ENCODE measurements around the gene HSCB.
"Not testable (repeated sequence)": the region's sequence is repeated elsewhere in the genome, so short reads cannot be mapped to it uniquely, and the experiment has no call there.

DNA sequence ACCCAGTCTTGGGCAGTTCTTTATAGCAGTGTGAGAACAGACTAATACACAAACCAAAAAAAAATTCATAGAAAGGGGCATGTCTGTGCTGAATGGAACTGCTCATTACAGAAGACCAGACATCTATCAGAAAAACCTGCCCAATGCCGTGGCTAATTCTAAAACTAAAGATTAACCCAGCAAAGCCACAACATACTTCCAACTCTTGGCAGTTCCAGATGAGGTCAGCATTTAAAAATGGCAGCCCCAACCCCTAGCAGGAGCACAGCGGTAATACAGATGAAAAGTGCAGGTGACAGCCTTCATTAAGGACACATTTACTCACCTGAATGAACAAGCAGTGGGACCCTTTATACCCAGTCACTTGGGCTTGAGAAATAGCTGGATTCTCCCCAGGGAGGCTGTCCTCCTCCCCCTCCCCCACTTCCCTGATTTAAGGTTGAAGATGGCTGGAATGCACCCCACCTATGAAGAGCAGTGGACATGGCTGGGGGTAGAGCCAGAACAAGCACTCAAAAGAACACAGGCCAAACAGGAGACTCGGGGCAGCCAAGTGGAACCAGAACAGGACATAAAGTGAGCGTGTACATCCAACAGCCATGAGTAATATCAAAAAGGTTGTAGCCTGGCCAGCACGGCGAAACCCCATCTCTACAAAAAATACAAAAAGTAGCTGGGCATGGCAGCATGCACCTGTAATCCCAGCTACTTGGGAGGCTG, 48.6 kb upstream of the HSCB start:
- not testable (repeated sequence) for TF ChIP-seq POLR2AphosphoS5, POLR2A (IDR thresholded peaks at IDR 0.05)
- TF ChIP-seq, protein P1, sequence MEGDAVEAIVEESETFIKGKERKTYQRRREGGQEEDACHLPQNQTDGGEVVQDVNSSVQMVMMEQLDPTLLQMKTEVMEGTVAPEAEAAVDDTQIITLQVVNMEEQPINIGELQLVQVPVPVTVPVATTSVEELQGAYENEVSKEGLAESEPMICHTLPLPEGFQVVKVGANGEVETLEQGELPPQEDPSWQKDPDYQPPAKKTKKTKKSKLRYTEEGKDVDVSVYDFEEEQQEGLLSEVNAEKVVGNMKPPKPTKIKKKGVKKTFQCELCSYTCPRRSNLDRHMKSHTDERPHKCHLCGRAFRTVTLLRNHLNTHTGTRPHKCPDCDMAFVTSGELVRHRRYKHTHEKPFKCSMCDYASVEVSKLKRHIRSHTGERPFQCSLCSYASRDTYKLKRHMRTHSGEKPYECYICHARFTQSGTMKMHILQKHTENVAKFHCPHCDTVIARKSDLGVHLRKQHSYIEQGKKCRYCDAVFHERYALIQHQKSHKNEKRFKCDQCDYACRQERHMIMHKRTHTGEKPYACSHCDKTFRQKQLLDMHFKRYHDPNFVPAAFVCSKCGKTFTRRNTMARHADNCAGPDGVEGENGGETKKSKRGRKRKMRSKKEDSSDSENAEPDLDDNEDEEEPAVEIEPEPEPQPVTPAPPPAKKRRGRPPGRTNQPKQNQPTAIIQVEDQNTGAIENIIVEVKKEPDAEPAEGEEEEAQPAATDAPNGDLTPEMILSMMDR (IDR thresholded peaks at IDR 0.05) = not testable (repeated sequence)

Data from suprapubic skin (tissue), 4 donors.